HG02943 (cell line): ENCODE results near the gene KRT5.

Experiments used
- ATAC-seq: cut with Tn5 transposase; IDR thresholded peaks from one replicate; pipeline ENCODE4 v1.9.1; 2021; ENCODE audit warnings: mild to moderate bottlenecking, low read depth, moderate library complexity; ENCODE audit not compliant: unreplicated experiment

The KRT5 gene

GRCh38 chr12:52519826-52520662, at the start of gene KRT5:
Gene KRT5, minus strand, starts transcription at chr12:52520394. Its CDS starts 98 bp downstream, at chr12:52520296.
- no peak for ATAC-seq

GRCh38 chr12:52568111-52568510, 47.9 kb upstream of the KRT5 start:
- no peak for ATAC-seq

GRCh38 chr12:52566847-52567291, 46.7 kb upstream of the KRT5 start:
- no peak for ATAC-seq

- no peak for ATAC-seq
Observed at GRCh38 chr12:52564582-52564981, 44.4 kb upstream of the KRT5 start.

- no peak for ATAC-seq
Observed at GRCh38 chr12:52561880-52562449, 41.8 kb upstream of the KRT5 start.

GRCh38 chr12:52559979-52560378, 39.8 kb upstream of the KRT5 start:
- ATAC-seq, result no peak

GRCh38 chr12:52558781-52559445, 38.7 kb upstream of the KRT5 start:
- ATAC-seq, result no peak

- ATAC-seq, result no peak
Observed at GRCh38 chr12:52557476-52557875, 37.3 kb upstream of the KRT5 start.

GRCh38 chr12:52555577-52555976, 35.4 kb upstream of the KRT5 start:
- ATAC-seq, result no peak

GRCh38 chr12:52552681-52553195, 32.5 kb upstream of the KRT5 start, which contains the start of gene KRT71:
Gene KRT71, minus strand, starts transcription at chr12:52553145. Its CDS starts 68 bp downstream, at chr12:52553077.
- ATAC-seq, result no peak

- no peak for ATAC-seq
Observed at GRCh38 chr12:52552055-52552454, 31.9 kb upstream of the KRT5 start.

- ATAC-seq, result no peak
Observed at GRCh38 chr12:52551216-52551865, 31.1 kb upstream of the KRT5 start.

- ATAC-seq, result no peak
Observed at GRCh38 chr12:52546126-52546525, 25.9 kb upstream of the KRT5 start.

- ATAC-seq, result no peak
Observed at GRCh38 chr12:52543985-52544883, 24.0 kb upstream of the KRT5 start.

GRCh38 chr12:52542785-52543318, 22.7 kb upstream of the KRT5 start:
- ATAC-seq, result no peak

GRCh38 chr12:52542157-52542556, 22.0 kb upstream of the KRT5 start:
- ATAC-seq, result no peak

- ATAC-seq, result no peak
Observed at GRCh38 chr12:52541709-52542108, 21.5 kb upstream of the KRT5 start.

GRCh38 chr12:52540531-52540930, 20.3 kb upstream of the KRT5 start:
- no peak for ATAC-seq

- no peak for ATAC-seq
Observed at GRCh38 chr12:52539821-52540173, 19.6 kb upstream of the KRT5 start.
